ENCODE measurements around the gene AGAP1.

AGAP1 gene

DNA sequence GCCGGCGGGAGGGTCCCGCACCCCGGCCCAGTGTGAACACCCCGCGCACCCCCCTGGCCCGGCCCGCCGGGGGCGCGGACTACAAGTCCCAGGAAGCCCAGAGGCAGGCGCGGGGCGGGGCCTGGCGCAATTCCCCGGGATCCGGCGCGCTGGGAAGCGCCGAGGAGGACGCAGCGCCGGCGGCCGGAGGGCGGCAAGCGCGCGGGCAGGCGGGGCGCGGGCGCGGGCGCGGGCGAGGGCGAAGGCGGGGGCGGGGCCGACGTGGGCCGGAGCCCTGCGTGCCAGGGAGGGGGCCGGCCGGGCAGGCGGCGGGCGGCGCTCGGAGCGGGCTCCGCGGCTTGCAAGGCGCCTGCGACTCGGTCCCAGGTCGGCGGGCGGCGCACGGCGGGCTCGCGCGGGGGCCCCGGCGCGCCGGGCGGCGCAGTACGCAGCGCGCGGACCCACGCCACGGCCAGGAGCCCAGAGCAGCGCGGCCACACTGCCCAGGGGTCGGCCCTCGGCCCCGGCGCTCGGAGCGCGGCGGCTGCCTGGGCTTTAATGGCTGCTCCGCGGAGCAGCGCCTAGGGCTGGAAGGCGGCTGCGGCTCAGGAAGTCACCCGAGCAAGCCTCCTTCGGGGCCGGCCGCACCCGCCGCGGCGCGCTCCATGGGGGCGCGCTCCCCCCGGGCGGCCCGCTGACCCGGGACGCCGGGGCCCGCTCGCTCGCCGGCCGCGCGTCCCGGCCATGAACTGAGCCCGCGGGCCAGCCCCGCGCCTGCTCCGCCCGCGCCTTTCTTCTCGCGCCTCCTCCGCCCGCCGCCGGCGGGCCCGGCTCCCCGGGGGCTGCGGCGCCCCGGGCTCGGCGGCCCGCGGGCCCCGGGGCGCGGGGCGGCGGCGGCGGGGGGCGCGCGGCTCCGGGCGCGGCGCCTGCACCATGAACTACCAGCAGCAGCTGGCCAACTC is at the start of gene AGAP1:
Gene AGAP1, plus strand, starts transcription at position 269 of the 941 bp plus-strand sequence.
- no peak for DNase-seq

DNA sequence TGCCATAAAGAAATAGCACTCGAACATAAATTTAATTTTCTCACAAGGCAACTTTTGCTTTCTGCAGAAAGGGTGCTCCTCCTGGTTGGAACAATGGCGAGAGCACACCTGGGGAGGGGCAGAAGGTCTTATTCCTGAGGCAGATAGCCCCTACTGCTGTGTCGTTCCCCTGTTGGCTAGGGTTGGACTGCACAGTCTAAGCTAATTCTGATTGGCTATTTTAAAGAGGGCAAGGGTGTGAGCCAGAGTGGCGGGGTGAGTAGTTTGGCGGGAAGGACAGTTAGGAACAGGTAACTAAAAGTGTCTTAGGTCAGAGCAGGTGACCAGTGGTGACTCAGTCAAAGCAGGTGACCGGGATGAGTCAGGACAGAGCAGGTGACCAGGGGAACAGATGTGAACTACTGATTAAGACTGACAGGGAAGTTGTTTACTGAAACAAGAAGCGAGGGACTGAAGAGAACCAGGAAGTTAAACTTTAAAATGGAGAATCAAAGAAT is 49.7 kb upstream of the AGAP1 start:
- no peak for DNase-seq

DNA sequence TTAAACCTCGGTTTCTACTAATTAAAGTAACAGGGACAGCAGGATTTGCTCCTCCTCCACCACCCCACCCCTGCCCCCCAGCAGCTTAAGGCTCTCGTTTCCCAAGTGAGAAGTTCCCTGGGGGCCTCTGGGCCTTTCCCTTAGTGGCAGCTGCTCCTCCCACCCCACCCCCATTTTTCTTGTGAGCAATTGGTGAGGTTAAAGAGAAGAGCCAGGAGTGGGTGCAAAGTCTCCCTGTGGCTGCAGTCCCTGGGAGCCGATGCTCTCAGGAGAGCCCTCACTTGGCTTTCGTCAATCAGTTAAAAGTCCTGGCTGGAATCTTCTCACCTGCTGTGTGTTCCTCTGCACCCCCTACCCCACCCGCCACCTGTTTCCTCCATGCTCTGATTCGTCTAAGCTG is 48.7 kb upstream of the AGAP1 start:
- no peak for DNase-seq

DNA sequence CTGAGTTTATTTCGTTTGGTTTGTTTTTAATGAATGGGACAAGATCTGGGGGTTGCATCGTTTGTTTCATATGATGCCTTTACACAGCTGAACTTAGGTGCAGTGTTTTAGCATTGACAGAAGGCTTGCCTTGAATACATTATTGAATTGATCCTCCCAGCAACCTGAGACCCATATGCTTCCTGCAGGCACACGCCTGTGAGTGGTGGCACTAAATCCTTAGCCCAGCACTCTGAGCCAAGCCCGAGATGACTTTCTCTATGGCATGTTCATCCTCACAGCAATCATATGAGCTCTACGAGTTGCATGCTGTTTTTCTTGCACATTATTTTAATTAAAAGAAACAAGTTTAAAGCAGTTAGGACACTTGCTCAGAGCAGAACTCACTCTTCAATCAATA is 47.8 kb upstream of the AGAP1 start:
- no peak for DNase-seq

DNA sequence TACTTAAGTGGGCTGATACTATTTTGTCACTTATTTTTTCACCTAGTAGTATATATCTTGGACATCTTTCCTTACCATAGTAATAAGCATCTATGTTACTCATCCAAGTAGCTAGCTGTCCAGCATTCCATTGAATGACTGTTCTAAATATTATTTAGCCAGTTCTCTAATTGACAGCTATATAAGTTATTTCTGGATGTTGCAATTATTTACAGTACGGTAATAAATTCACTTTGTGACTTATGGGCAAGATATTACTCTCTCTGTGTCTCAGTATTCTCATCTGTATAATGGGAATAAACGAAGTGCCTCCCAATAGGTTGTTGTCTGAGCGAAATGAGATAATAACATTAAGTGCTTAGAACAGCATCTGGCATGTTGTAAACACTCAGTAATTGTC is 46.6 kb upstream of the AGAP1 start:
- DNase-seq, result no peak

DNA sequence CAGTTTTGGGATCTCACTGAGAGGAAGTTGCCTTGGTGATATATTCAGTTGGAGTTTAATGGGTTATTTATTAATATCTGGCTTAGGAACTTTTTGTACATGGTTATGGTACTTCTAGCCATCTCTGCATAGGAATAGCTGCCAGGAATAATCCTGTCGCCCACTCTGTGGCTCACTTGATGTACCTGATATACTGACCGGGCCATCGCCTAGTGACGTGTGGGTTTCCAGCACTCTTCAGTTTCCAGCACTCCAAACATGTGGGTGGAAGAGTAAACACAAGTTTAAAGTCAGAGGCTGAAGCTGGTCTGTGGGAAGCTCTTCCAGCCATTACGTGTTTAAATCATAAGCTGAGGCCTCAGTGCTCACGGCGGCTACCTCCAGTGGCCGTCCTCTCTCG is 44.3 kb upstream of the AGAP1 start:
- DNase-seq, result no peak

DNA sequence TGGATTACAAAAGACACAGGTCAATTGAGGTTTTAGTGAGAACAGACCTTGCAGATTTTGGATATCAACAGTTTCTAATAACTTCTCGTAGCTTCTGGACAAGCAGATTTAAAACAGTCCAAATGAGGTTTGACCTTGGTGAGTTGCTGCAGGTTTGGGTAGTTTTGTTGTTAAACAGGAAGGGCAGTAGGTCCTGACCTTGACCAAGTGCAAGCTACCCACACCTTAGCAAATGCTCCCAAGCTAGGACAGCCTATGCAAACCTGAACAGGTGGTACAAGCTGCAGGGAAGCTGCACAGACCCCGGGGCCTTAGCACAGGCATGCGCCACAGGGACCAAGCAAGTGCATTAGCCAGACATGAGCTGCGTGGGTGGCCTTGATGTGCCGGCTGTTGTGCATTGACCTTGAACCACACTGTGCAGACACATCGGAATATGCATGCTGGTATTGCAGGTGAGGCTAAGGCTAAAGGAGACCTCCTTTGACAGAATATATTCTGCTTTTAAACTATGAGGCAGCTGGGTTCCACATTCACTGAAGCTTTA is 40.2 kb upstream of the AGAP1 start:
- no peak for DNase-seq

DNA sequence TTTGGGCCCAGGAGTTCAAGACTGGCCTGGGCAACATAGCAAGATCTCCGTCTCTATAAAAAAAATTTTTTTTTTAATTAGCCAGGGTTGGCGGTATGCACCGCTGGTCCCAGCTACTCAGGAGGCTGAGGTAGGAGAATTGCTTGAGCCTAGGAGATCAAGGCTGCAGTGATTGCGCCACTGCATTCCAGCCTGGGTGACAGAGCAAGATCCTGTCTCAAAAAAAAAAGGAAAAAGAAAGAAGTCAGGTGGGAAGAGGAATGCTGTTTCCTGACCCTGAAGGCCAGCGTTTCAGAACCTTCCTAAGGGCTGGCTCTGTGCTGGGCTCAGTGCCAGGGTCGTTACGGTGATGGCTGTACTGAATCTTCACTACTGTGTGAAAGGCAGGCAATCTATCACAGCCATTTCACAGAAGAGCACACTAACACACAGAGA is 35.0 kb upstream of the AGAP1 start:
- DNase-seq, result no peak

DNA sequence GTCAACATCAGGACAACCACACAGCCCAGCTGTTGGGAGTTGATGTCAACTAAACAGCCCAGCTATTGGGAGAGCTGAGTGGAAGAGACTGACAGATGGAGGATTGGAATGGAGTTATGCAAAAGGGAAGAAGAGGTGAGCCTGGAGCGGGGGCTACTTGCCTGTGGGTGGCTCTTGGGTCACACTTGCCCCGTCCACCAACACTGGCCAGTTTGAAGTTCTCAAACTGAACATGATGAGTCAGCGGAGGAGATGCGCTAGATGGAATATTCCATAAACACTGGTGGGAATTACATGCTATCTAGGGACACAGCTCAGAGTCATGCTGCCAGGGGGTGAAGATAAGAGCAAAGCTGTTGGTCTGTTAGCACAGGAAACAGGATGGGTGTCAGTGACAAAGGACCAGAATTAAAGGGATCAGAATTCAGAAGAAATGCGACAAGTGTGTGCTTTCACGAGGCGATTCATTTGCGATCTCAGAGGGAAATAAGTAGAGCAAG is 33.2 kb upstream of the AGAP1 start:
- no peak for DNase-seq

DNA sequence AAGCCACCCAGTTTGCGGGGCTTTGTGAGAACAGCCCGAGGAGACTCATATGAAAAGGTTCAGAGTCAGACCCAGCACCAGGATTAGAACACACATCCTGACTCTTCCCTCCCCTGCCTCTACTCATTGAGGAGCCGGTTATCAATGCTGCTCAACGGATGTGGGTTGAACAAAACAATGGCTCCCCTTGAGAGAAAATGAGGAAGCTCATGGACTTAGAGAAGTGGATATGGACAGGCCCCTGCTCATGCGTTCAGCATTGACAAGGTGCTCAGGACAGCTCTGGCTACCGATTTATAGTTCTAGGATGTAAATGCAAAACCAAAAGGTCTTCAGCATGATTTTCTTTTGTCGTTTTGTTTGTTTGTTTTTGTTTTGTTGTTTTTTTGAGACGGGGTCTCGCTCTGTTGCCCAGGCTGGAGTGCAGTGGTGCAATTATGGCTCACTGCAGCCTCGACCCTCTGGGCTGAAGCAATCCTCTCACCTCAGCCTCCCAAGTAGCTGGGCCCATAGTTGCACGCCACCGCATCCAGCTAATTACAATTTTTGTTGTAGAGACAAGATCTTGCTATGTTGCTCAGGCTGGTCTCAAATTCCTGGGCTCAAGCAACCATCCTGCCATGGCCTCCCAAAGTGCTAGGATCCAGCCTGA is 32.0 kb upstream of the AGAP1 start:
- DNase-seq, result no peak

DNA sequence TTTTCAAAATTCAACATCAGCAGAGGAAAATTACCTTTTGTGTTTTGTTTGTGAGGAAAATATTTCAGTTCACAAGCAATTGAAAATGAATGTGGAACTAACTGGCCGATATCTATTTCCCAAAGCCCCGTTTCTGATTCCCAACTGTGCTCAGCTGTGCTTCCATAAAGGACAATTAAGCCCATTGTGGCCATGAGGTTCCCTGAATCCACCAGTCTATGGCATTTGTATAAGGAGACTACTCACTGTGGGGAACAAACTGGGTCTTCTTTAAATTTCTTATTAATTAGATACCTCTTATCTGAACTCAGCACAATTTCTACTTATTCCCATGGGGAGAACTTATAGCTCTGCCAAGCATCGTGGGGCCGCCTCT is 31.4 kb upstream of the AGAP1 start:
- DNase-seq, result no peak

DNA sequence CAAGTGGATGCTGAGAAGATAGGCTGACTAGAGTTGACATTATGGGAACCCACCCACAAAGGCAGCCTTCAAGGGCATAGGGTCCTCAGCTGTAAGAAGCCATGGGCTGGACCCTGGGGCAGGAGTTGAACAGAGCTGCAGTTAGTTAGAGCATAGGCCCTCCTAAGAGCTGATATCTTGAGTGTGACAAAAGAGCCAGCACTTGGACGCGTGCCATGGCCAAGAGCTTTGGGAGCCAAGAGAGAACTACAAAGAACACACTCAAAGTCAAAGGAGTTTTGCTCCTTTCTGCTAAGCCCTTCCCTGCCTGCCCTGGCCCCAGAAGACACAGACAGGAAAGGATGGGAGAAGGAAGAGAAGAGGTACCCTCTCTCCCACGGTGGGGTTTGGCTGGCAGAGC is 29.9 kb upstream of the AGAP1 start:
- no peak for DNase-seq

DNA sequence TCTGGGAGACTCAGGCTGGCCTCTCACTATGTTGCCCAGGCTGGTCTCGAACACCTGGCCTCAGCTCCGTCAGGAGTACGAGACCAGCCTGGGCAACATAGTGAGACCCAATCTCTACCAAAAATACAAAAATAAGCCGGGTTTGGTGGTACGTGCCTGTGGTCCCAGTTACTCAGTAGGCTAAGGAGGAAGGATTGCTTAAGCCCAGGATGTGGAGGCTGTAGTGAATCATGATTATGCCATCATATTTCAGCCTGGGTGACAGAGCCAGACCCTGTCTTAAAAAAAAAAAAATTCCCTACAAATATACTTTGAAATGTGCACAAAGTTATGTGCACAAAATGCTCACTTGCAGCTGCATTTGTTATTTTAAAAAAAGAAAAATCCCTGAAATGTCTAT is 26.3 kb upstream of the AGAP1 start:
- DNase-seq, result no peak

DNA sequence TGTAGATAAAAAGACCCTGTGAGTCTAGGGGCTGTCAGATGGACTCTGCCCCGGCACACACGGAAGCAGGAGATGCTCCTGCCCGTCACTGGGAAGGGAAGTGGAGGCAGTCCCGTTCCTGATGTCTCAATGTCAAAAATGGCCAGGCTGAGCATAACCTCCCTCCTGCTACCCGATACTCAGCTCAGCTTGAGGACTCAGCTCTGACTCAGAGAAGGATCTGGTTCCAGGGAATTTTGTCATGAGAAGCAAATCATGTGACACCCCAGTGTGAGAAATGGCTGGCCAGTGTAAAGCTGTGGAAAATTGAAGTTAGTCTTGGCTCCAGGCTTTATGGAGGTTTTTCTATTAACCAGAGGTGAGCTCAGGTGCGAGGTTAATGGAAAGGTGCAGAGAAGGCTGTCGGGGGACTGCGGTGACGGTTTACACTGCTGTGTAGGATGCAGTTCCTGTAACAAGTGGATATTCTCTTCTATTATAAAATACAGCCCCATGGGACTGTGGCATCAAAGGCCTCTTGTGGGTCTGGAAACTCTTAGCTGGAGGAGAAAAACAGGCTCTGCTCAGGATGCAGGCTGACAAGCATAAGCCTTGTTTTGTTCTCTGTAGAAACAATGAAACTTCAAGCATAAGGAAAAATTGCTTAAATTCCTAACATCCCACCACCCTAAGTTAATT is 24.7 kb upstream of the AGAP1 start:
- DNase-seq, result no peak

DNA sequence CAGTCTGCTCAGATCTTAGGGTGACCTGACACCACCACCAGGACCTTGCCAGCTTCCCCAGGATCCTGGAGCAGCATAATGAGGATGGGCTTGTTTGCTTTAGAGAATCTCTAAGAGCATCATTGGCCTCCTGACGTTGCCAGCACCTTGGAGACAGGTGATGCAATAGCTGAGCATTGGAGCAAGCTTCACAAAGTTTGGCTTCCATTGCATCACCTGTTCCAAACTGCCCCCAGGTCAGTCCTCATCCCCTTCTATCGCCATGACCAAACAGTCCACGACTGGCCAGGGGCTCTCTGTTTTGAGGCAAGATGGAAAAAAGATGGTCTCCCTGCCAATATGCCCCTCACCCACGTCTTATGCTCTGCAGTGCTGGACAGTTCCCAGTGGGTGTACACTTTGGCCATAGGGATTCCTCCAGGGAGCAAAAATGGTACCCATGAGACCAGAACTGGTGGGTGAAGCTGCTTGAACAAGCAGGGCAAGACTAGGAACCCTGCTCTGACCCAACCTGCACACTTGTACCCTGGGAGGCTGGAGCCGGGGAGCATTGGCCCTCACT is 22.6 kb upstream of the AGAP1 start:
- no peak for DNase-seq

DNA sequence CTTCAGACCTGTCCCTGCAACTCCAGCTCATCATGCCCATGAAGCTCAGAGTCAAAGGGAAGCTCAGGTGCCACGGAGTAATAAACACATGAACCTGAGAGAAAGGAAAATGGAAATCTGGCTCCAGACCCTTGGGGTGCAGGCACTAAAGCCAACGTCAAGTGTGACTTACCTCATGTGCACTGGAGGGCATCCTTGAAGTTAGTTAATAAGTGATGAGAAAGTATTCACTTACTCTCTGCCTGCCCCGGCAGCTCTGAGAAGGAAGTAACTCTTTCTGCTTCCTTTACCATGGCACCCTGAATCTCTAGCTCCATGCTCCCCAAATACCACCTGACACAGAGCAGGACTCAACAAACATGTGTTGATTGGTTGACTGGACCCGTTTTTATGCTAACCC is 21.4 kb upstream of the AGAP1 start:
- DNase-seq, result no peak

DNA sequence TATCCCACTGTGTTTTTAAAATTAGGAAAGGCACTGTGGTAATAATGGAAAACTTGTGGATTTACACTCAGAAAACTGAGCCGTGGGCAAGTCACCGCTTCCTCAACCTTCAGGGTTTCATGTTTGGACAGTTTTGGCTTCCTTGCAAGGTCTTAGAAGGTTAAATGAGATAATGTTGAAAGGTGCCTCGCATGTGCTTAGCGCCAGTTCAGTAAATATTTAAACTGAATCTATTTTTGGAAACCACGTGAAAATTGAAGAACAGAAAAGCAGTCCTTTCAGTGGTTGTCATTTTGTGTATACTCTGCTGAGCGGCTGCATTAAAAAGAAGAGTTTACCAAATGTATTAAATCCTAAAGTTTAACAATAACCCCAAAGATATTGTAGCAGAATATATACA is 15.2 kb upstream of the AGAP1 start:
- no peak for DNase-seq

DNA sequence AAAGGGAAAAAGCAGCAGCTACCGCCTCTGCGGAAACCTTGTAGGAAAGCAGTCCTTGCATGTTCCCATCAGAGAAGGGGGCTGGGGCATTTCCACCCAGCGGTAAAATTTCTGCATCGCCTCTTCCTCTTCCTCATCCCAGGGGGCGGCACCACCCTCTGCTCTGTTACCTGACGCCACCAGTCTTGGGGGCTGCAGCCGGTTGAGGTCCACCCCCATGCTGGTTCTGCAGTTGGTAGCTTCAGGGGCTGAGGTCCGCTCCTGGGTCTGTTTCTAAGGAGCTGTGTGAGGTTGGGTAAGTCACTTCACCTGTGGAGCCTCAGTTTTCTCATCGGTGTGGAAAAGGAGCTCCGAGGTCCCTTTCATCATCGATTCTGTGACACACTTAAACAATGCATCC is 14.2 kb upstream of the AGAP1 start:
- DNase-seq, result no peak

DNA sequence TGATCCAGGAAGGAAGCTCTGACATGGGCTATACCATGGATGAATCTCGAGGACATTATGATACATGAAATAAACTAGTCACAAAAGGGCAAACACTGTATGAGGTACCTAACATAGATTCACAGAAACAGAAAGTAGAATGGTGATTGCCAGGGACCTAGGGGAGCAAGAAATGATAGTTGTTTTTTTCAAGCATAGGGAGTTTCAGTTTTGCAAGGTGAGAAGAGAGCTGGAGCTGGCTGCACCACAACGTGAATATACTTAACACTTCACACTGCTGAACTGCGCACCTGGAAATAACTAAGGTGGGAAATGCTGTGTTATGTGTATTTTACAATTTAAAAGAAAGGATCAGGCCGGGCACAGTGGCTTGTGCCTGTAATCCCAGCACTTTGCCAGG is 13.2 kb upstream of the AGAP1 start:
- DNase-seq, result no peak

DNA sequence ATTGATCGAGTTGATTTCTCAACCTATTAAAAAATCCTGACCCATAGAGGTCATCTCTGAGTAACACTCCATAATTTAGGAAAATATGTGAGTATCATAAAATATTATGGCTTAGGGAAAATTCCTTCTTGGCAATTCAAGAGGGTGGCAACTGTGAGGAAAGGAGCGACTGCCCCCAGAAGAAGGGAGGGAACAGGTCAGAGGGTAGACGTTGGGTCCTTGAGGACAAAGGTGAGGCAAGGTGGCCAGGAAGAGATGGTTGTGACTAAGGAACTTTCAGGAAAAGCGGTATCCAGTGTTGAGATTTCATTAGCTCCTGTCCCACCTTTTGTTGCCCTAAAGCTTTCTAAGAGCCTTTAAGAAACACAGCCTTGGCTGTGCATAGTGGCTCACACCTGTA is 10.5 kb upstream of the AGAP1 start:
- no peak for DNase-seq

DNA sequence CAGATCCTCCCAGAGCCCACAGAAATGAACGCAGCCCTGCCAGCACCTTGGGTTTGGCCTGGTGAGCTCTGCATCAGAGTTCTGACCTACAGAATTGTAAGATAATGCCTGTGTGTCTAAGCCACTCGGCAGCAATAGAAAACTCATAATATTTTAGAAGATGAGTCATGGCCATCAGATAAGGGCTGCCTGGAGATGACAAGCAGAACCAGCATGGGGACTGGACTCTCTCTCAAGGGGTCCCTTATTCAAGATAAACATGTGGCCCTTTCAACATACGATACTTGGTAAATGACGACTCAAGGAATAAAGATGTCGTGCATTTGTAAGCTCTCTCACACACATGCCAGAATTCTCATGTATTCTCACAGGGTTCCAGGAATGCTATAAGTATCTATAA is 8.5 kb upstream of the AGAP1 start:
- no peak for DNase-seq

DNA sequence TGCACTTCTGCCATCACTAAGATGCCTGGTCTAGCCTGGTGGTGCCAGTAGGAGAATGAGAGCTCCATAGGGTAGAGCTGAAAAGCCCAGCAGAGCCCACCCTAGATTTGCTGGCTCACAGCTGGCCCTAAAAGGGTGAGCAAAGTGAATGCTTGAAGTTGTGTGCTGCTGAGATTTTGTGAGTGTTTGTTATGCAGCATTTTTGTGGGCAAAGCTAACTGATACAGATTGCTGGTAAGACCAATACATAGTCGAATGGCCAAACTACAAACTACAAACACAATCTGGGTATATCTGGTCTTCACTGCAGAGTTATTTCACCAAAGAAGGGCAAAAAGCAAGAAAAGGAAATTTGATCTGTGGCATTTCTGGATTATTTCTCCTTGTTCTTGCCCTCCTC is 7.1 kb upstream of the AGAP1 start:
- no peak for DNase-seq

DNA sequence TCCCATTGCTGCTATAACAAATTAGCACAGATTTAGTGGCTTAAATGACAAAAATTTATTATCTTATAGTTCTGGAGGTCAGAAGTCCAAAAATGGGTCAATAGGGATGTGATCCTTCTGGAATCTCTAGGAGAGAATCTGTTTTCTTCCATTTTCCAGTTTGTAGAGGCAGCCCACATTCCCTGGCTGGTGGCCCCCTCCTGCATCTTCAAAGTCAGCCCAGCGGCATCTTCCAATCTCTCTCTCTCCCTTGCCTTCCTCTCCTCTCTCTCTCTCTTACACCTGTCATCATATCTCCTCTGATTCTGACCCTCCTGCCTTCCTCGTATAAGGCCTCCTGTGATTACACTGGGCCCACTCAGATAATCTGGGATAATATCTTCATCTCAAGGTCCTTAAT is 3.9 kb upstream of the AGAP1 start:
- no peak for DNase-seq

Measured in CD4-positive, alpha-beta T cell treated with Interleukin-6 for 4 hours (primary cell).